Measurements from ENCODE around the gene DNAH9. TPM values are rescaled to one million over a fixed set of nuclear protein-coding genes. Genes with fewer than 3 reads are reported as not detected.

Gene DNAH9
- total RNA-seq, 1 donor from 2014 or later: not detected

DNA sequence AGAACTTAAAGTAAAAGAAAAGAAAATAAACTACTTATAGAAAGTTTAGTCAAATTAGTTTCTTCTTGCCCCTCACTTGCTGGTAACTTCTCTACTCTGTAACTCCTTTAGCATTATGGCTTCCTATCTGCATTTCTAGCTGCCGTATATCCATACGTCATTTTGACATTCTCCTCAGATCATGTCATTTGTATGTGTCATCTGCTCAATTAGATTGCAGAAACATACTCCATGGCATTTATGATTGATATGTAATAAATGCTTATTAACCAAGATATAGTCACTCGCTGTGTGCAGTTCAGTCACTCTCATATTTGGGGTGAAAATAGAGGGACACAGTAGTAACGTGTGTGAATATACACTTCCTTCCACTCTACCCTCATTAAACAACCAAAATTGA lies 295.6 kb downstream of the DNAH9 start:
- H3K36me3 ChIP-seq: no peaks in the 10 kb centered on the region
- H3K27me3 ChIP-seq: no peaks in the 10 kb centered on the region
- intact Hi-C loops (cut with DNase I): no loop called here
- H3K27ac ChIP-seq: no peak overlapping the region
- no peaks in the 10 kb centered on the region for H3K9me3 ChIP-seq
- TF ChIP-seq, protein P1, sequence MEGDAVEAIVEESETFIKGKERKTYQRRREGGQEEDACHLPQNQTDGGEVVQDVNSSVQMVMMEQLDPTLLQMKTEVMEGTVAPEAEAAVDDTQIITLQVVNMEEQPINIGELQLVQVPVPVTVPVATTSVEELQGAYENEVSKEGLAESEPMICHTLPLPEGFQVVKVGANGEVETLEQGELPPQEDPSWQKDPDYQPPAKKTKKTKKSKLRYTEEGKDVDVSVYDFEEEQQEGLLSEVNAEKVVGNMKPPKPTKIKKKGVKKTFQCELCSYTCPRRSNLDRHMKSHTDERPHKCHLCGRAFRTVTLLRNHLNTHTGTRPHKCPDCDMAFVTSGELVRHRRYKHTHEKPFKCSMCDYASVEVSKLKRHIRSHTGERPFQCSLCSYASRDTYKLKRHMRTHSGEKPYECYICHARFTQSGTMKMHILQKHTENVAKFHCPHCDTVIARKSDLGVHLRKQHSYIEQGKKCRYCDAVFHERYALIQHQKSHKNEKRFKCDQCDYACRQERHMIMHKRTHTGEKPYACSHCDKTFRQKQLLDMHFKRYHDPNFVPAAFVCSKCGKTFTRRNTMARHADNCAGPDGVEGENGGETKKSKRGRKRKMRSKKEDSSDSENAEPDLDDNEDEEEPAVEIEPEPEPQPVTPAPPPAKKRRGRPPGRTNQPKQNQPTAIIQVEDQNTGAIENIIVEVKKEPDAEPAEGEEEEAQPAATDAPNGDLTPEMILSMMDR (IDR thresholded peaks at IDR 0.05): no peak
- H3K4me3 ChIP-seq: no peak overlapping the region
- no peaks in the 10 kb centered on the region for H3K4me1 ChIP-seq
- no peak for DNase-seq (ENCODE audit: low spot score in 2 of 2)

GRCh38 chr17:11896199-11896598 lies 297.9 kb downstream of the DNAH9 start:
- Histone ChIP-seq H3K9me3 (no peaks in the 10 kb centered on the region), H3K27ac (no peak overlapping the region), H3K36me3 (no peaks in the 10 kb centered on the region), H3K4me3 (no peak overlapping the region), H3K4me1 (no peaks in the 10 kb centered on the region), H3K27me3 (no peaks in the 10 kb centered on the region)
- intact Hi-C loops (cut with DNase I): no loop called here
- TF ChIP-seq, protein P1 (IDR thresholded peaks at IDR 0.05): no peak
- DNase-seq (ENCODE audit: low spot score in 2 of 2): no peak

DNA sequence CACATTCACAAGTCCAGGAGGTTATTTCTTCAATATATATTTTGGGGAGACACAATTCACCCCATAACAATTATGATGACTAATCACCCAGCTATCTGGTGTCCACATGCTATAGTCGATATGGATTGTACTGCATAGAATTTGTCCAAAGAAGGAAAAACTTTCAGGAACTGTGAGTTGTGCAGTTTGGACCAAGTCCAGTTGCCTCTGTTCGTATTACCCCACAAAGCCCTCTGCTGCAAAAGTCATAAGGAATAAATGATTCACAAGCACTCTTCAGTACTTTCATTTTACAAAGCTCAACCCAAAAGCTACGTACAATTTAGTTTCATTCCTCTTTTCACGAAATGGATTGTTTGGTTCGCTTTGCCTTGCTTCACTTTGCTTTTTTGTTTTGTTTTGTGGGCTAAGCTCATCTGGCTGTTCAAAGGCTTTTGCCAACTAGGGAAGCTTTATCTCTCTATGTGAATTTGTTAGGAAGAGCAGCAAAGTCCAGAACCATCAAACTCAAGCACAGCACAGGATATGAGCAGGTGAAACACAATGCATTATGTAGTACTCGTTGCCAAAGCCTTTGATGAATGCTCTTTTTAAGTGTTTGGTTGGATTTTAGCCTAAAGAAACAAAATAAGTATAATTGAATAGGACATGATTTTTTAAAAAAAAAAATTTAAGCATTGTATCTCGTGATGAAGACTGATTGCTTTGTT lies 300.4 kb downstream of the DNAH9 start:
- TF ChIP-seq, protein P1 (IDR thresholded peaks at IDR 0.05): no peak
- Histone ChIP-seq H3K27me3 (no peaks in the 10 kb centered on the region), H3K4me3 (no peak overlapping the region), H3K27ac (no peak overlapping the region), H3K4me1 (no peaks in the 10 kb centered on the region), H3K36me3 (no peaks in the 10 kb centered on the region), H3K9me3 (no peaks in the 10 kb centered on the region)
- DNase-seq (ENCODE audit: low spot score in 2 of 2): no peak
- intact Hi-C loops (cut with DNase I): no loop called here

DNA sequence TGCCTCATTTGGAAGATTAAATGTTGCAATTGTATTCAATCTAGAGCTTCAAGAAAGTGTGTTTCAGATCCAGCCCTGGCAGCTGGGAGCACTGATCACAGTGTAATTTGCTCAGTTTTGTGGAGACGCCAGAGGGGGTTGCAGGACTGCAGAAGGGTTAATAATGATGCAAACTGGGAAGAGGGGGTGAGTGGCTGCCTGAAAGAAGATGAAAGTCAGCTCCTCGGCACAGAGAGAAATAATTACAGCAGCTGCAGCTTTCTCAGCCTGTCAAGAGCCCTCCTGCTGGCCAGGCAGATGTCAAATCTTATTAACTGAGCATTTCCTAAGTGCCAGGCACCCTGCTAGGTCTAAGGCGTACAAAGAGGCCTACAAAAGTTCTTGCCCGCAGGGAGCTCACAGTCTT lies 301.3 kb downstream of the DNAH9 start:
- intact Hi-C loops (cut with DNase I): no loop called here
- H3K36me3 ChIP-seq: no peaks in the 10 kb centered on the region
- no peaks in the 10 kb centered on the region for H3K9me3 ChIP-seq
- H3K4me1 ChIP-seq: no peaks in the 10 kb centered on the region
- H3K27me3 ChIP-seq: no peaks in the 10 kb centered on the region
- DNase-seq (ENCODE audit: low spot score in 2 of 2): no peak
- H3K4me3 ChIP-seq: no peak overlapping the region
- H3K27ac ChIP-seq: no peak overlapping the region
- TF ChIP-seq, protein P1 (IDR thresholded peaks at IDR 0.05): no peak

- DNase-seq (ENCODE audit: low spot score in 2 of 2): no peak
- H3K4me3 ChIP-seq: no peak overlapping the region
- TF ChIP-seq, protein P1 (IDR thresholded peaks at IDR 0.05): no peak
- intact Hi-C loops (cut with DNase I): no loop called here
- no peaks in the 10 kb centered on the region for H3K36me3 ChIP-seq
- H3K27ac ChIP-seq: no peak overlapping the region
- no peaks in the 10 kb centered on the region for H3K27me3 ChIP-seq
- H3K9me3 ChIP-seq: no peaks in the 10 kb centered on the region
- no peaks in the 10 kb centered on the region for H3K4me1 ChIP-seq
Measured at GRCh38 chr17:11900041-11900476, 301.8 kb downstream of the DNAH9 start.

Measured in ascending aorta (tissue), 2 donors.